Esophagus muscularis mucosa (tissue), 4 donors: ENCODE data around the gene DCD. TPM values are rescaled to one million over a fixed set of nuclear protein-coding genes. Genes with fewer than 3 reads are reported as not detected.

Source experiments
- DNase-seq: peaks from one replicate; pipeline ENCODE4 v3.0.0-alpha.2; 2017; ENCODE audit errors: extremely low spot score
- H3K27ac ChIP-seq, 4 donors: fragments of 200-600 bp; sonication (generic); replicated peaks in 1 of 4; 1 replicate in 3 of 4; 2 replicates in 1 of 4; pipeline ENCODE4 v1.5.1; 2016 to 2019; ENCODE audit warnings: mild to moderate bottlenecking in 1 of 4
- H3K27me3 ChIP-seq, 4 donors: fragments of 200-600 bp; sonication (generic); one replicate each; pipeline versions ENCODE4 v1.5.1 to v1.6.0; 2016 to 2019
- H3K36me3 ChIP-seq, 4 donors: fragments of 200-600 bp; sonication (generic); one replicate each; pipeline ENCODE4 v1.5.1; 2016 to 2019
- H3K4me1 ChIP-seq, 4 donors: fragments of 200-600 bp; sonication (generic); one replicate each; pipeline ENCODE4 v1.5.1; 2016 to 2019
- H3K4me3 ChIP-seq, 4 donors: fragments of 200-600 bp; sonication (generic); 1 replicate in 2 of 4; 2 replicates in 2 of 4; pipeline ENCODE4 v1.5.1; 2016 to 2019; ENCODE audit warnings: mild to moderate bottlenecking in 4 of 4, moderate library complexity in 1 of 4
- H3K9me3 ChIP-seq, 4 donors: fragments of 200-600 bp; sonication (generic); 1 replicate in 3 of 4; 2 replicates in 1 of 4; pipeline ENCODE4 v1.5.1; 2016 to 2019
- CTCF ChIP-seq, 3 experiments: fragments of 200-600 bp in 2 of 3; fragments of 450-650 bp in 1 of 3; sonication (generic) in 2 of 3; IDR thresholded peaks; one replicate each; pipeline ENCODE4 v1.5.1; 2017 to 2019; ENCODE audit warnings: antibody characterized with exemption in 3 of 3, mild to moderate bottlenecking in 2 of 3, moderate library complexity in 1 of 3
- EP300 ChIP-seq: sonication (generic); formaldehyde crosslinking; IDR thresholded peaks from one replicate; pipeline ENCODE4 v1.6.1; 2017; ENCODE audit warnings: antibody characterized with exemption
- POLR2A ChIP-seq: fragments of 450-650 bp; IDR thresholded peaks from one replicate; pipeline ENCODE4 v1.6.1; 2017; ENCODE audit warnings: antibody characterized with exemption, moderate library complexity, mild to moderate bottlenecking, low read depth
- POLR2AphosphoS5 ChIP-seq, 2 donors: sonication (generic); formaldehyde crosslinking; IDR thresholded peaks; one replicate each; pipeline ENCODE4 v1.6.1; 2017; ENCODE audit warnings: antibody characterized with exemption in 2 of 2
- WGBS: methylation state at CpG from one replicate; pipeline ENCODE4 v1.1.5; 2018; 5-methylcytosine and 5-hydroxymethylcytosine counted together
- intact Hi-C: fragments of 100-400 bp; cut with DNase I; formaldehyde crosslinking; loops from one replicate; pipeline ENCODE4 v1.15.1; 2023
- total RNA-seq, 4 donors: library from RNA; depleted of rRNA; stranded (reverse); fragments of >200 nt; gene quantifications; one replicate each; pipeline versions ENCODE4 v1.1.0 to v1.2.1, GENCODE V29; 2016

Gene DCD
- total RNA-seq, 4 donors from 2014 or later = not detected

- peak; percentile 75 for DNase-seq
- TF ChIP-seq POLR2A (no peak), POLR2AphosphoS5 (IDR thresholded peaks at IDR 0.05) (no peak), CTCF (IDR thresholded peaks at IDR 0.05) (no peak)
- Histone ChIP-seq H3K27me3 (no peaks in the 10 kb centered on the region), H3K4me1 (no peaks in the 10 kb centered on the region), H3K36me3 (no peaks in the 10 kb centered on the region), H3K9me3 (no peaks in the 10 kb centered on the region), H3K27ac (no peak overlapping the region), H3K4me3 (no peak overlapping the region)
- WGBS = 78% methylated on average over 6 of the region's 6 CpGs
- intact Hi-C loops = no loop called here
Observed at GRCh38 chr12:54657105-54657607, 9.0 kb upstream of the DCD start.

GRCh38 chr12:54654926-54655325 is 6.8 kb upstream of the DCD start:
- Histone ChIP-seq H3K4me1 (peaks cover 0 to 3% (median 0%) of the 10 kb centered on the region in 4 donors), H3K27ac (no peak overlapping the region), H3K4me3 (no peak overlapping the region), H3K36me3 (no peaks in the 10 kb centered on the region), H3K9me3 (no peaks in the 10 kb centered on the region), H3K27me3 (no peaks in the 10 kb centered on the region)
- intact Hi-C loops = no loop called here
- peak; percentile 91 for DNase-seq
- TF ChIP-seq EP300 = no peak
- TF ChIP-seq CTCF (IDR thresholded peaks at IDR 0.05) = no peak
- no peak for TF ChIP-seq POLR2AphosphoS5 (IDR thresholded peaks at IDR 0.05)
- no peak for TF ChIP-seq POLR2A
- 32% methylated on average over 2 of the region's 2 CpGs for WGBS

- intact Hi-C loops = no loop called here
- TF ChIP-seq EP300 = no peak
- no peak for TF ChIP-seq CTCF (IDR thresholded peaks at IDR 0.05)
- TF ChIP-seq POLR2A = no peak
Observed at GRCh38 chr12:54653025-54653424, 4.9 kb upstream of the DCD start.

GRCh38 chr12:54650889-54651288 is 2.7 kb upstream of the DCD start:
- H3K36me3 ChIP-seq = no peaks in the 10 kb centered on the region
- TF ChIP-seq POLR2AphosphoS5 (IDR thresholded peaks at IDR 0.05) = no peak
- TF ChIP-seq POLR2A = no peak
- no peak for TF ChIP-seq EP300
- no peak for TF ChIP-seq CTCF (IDR thresholded peaks at IDR 0.05)
- 73% methylated on average over 5 of the region's 5 CpGs for WGBS
- H3K9me3 ChIP-seq = no peaks in the 10 kb centered on the region
- DNase-seq = no peak
- H3K27me3 ChIP-seq = peaks cover 0 to 5% (median 0%) of the 10 kb centered on the region in 4 donors
- H3K4me1 ChIP-seq = peaks cover 0 to 3% (median 0%) of the 10 kb centered on the region in 4 donors
- H3K27ac ChIP-seq = no peak overlapping the region
- no peak overlapping the region for H3K4me3 ChIP-seq
- intact Hi-C loops = no loop called here

More at GRCh38 chr12:54653025-54653424, 4.9 kb upstream of the DCD start:
- Histone ChIP-seq H3K4me3 (no peak overlapping the region), H3K4me1 (peaks cover 0 to 3% (median 0%) of the 10 kb centered on the region in 4 donors), H3K27ac (no peak overlapping the region), H3K27me3 (no peaks in the 10 kb centered on the region), H3K36me3 (no peaks in the 10 kb centered on the region), H3K9me3 (no peaks in the 10 kb centered on the region)
- 77% methylated on average over 9 of the region's 9 CpGs for WGBS
- DNase-seq = peak; percentile 64

- 64% methylated on average over 4 of the region's 4 CpGs for WGBS
- DNase-seq = peak; percentile 62
- no peak overlapping the region for H3K27ac ChIP-seq
- TF ChIP-seq EP300 (no peak), CTCF (IDR thresholded peaks at IDR 0.05) (no peak), POLR2A (no peak), POLR2AphosphoS5 (IDR thresholded peaks at IDR 0.05) (no peak)
- H3K4me1 ChIP-seq = peaks cover 0 to 3% (median 0%) of the 10 kb centered on the region in 4 donors
- no peak overlapping the region for H3K4me3 ChIP-seq
- H3K36me3 ChIP-seq = no peaks in the 10 kb centered on the region
- no peaks in the 10 kb centered on the region for H3K9me3 ChIP-seq
- H3K27me3 ChIP-seq = peaks cover 0 to 10% (median 0%) of the 10 kb centered on the region in 4 donors
- intact Hi-C loops = no loop called here
Observed at GRCh38 chr12:54650409-54650808, 2.2 kb upstream of the DCD start.
